ENCODE results near the gene FZR1. TPM values are rescaled to one million over a fixed set of nuclear protein-coding genes. Genes with fewer than 3 reads are reported as not detected.

The FZR1 gene
- polyA plus RNA-seq (2013, experiment 1 of 2; ENCODE audit: insufficient read length), result 69.3 TPM
- polyA plus RNA-seq (2013, experiment 2 of 2; ENCODE audit: insufficient read length), result 33.9 TPM

DNA sequence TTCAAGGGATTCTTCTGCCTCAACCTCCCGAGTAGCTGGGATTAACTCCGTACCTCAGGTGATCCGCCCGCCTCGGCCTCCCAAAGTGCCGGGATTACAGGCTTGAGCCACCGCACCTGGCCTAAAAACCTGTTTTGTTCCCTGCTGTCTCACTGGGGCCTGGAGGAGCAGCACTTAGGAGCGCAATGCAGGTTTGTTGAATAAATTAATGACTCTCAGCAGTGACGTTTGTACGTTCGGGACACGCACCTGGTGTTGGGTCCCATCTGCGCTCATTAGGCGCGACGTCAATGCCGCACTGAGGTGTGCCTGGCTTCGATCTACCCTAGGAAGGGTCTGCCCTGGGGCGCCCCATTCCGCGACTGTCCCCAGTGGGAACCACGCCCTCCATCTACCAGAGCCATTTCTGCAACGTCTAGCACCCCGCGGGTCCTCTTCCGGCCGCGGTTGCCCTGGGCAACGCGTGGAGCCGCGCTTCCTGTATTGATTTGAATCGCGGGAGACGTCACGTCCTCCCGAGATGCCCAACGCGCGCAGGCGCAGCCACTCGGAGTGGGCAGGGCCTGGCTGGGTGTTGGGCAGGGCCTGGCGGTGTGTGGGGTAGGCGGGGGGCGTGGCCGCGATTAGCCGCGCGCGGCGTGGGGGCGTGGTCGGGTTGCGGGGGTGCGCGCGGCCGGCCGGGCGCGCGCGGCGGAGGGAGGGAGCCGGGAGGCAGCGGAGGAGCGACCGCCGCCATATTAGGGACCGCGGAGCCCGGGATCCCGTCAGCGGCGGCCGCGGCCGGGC, at the start of gene FZR1:
Gene FZR1 (plus strand): TSS at position 714 of the 786 bp plus-strand sequence. CDS start 16,679 bp downstream, outside the sequence.
- DNase-seq, result peak; percentile 98

DNA sequence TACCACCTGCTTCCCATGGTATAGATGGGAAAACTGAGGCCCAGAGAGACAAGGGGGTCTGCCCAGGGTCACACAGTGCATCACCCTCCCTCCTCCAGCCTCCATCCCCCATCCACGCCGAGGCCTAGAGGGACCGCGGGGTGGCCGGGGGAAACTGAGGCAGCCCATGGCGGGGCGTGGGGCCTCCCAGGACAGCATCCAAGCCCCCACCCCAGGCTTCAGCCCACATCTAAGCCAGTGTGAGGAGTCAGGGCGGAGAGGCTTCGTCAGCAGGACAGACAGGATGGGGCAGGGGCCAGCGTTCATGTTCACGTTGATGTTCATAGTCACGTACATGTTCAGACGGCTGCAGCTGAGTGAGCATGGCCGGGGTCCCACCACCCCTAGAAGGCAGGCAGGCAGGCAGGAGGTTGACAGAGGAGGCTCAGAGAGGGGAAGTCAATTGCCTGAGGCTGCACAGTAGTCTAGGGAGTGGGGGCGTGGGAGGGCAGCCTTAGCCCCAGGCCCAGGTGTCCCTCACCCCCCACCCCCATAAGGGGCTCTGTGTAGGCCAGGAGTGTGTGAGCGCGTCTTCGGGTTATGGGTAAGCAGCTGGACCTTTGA, 49.1 kb upstream of the FZR1 start:
- DNase-seq, result no peak

DNA sequence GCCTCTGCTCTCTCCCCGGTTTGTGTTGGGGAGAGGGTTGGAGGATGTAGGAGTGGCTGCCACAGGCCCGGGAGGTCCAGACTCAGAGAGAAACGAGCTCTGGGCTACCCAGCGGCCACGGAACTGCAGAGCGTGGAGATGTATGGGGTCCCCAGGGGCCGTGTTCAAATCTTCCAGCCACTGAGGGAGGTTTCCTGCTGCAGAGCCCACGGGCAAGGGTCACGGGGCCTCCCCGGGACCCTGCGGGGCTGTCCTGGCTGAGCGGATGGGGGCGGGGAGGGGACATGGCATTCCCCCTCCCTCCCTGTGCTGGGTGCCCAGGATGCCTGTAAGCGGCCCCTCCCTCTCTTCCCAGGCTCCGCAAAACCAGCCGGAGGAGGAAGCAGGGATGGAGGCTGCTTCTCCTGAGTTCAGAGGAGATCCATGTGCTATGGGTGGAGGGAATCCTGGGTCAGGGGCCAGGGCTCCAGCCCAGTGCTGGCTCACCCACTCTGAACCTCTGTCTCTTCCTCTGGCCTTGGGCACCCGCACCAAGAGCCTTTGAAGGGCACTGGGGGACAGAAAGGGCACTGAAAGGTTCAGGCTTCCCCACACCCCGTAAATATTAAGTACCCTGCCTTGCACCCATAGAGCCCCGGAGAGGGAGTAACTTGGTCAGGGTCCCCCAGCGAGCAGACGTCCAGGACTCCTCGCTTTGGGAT, 48.4 kb upstream of the FZR1 start:
- DNase-seq, result peak; percentile 62

DNA sequence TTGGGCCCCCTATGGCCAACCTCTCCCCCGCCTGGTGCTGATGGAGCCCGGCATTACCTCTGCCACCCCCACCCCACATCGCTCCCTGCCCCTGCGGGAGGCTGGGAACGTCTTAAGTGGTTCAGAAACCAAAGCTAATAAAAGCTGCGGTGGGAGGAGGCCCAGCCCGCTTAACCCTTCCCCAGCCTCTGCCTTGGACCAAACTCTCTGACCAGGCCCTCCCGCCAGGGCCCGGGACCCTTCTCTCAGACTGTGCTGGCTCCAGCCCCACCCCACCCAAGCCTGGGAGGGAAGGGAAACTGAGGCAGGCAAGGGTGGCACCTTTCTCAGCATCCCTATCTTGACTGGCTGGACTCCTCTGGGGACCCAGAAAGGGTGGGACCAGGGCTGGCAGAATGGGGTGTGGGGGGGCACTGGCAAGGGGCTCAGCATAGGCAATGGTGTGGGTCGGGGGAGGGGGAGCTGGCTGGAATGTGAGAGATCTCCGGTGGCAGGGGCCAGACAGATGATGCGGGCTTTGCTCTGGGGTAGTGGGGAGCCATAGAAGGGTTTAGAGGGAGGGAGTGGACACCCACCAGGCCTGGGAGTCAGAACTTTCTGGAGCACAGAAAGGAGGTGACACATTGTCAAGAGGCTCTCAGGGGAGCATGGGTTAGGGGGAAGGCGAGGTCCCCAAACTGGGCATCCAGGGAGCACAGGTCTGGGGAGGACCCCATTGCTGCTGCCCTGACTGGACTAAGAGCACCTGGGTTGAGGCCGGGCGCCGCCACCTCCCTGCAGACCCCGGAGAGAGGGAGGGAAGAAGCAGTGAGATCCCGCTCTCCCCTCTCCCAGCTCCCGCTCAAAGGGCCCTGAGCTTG, 47.7 kb upstream of the FZR1 start:
- peak; percentile 57 for DNase-seq

DNA sequence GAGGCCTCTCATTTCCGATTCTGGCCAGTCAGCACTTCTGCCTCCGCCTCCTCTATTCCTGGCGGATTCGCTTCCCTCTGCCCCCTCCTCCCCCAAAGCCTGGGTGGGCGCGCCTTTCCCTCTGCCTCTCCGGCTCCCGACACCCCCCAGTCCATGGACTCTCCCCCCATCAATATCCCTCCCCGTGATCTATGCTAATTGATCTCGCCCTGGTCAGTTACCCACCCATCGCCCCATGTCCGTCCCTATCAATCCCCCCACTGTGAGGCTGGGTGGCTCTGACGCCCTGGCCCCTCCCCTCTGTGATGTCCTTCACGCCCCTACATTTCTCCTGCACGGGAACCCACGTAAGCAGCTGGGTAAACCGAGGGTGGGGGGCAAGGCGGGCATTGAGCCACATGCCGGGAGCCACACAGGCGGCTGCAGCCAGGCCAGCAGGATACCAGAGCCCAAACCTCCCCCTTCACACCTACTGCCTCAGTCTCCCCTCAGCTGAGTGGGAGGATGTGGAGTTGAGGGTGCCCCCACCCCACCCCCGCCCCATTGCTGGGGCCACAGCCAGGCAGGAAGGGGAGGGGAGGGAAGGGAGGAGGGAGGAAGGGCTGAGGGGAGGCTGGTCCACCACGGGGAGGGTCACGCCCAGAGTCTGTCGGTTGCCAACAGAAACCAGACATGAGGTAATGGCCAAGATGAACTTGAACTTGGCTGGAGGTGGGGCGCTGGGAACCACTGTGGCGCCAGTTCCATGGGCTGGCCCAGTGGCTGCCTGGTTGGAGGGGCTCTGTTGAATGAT, 46.8 kb upstream of the FZR1 start:
- DNase-seq, result peak; percentile 91

DNA sequence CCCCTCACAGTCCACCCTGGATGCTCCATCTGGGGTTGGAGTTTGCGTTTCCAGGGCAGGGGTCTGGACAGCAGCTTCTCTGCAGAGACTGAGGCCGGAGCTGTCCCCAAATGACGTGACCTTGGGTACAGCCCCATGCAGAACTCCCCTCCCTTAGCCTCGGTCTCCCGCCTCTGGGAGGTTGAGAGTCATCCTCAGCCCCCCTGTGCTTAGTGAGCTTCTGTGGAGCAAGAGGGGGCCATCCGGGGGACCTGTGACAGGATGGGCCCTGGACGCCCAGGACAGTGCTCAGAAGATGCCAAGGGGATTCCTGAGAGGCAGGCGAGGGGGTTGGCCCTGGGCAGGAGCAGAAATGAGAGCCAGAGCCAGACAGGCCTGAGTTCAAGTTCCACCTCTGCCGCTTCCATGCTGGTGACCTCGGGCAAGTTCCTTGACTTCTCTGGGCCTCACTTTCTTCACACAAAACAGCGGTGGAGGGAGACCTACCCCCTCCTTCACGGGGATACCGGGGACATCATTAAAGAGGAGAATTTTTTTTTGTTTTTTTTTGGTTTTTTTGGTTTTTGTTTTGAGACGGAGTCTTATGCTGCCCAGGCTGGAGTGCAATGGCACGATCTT, 46.0 kb upstream of the FZR1 start:
- no peak for DNase-seq

DNA sequence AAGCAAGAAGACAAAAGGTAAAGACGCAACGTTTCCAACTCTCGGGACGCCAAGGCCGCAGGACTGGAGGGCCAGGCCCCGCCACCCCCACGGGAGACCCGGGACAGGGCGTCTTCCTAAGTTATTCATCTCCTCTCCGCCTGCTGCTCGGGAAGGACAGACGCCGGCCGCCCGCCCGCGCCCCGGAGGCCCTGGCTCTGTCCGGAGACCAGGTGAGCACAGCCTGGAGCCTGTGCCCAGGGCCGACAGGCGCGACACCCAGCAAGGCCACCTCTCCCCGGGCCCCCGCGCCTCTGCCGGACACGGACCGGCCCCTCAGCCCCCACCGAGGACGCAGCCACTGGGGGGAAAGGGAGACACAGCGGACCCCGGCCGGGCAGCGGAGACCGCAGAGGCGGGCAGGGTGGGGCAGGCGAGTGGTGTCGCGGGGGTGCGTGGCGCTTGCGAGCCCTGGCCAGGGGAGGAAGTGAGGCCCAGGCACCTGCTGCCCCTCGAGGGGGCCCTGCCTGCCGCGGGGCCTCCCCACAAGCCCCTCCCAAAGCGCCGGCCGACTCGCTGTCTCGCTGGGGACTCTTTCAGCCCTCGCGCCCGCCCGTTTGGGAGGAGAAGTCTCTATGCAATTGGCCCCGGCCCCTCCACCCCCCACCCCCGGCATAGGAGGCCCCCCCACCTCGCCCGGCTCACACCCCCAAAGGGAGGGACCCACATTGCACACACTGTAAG, 43.0 kb upstream of the FZR1 start:
- no peak for DNase-seq

DNA sequence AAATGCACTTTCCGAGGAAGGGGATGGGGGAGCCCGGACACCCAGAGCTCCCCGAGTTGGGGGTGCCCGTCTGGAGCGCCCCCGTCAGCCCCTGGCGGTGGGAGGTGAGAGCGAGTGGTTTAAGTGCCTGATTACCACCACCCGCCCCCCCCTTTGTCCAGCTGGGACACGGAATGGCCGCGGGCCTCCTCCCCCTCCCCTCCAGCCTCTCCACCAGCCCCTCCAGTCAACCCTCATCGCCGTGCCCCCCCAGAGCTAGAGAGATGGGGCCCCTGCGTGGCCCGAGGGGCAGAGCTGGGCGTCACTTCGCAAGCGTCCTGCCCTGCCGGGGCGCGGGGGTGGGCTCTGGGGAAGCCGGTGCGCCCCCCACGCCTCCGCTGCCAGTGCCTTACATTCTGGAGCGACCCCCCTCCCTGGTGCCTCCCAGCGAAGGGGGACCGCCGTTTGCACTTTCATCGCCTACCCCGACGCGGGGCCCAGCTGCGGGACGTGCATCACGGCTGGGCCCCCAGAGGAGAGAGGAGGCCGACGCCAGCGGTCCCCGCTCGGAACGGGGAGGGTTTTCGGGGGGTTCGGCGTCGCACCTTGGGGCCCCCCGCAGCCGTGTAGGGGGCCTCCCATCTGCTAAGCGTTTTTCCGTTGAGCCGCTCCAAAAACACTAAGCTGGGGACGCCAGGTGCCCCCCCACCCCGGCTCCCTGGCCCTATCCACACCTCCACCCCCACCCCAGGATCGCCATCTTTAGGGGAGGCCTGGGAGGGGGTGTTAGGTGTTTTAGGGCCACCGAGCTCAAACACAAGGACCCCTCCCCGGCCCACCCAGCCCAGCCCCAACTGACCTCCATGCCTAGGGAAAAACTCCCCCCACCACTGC, 42.2 kb upstream of the FZR1 start:
- no peak for DNase-seq

DNA sequence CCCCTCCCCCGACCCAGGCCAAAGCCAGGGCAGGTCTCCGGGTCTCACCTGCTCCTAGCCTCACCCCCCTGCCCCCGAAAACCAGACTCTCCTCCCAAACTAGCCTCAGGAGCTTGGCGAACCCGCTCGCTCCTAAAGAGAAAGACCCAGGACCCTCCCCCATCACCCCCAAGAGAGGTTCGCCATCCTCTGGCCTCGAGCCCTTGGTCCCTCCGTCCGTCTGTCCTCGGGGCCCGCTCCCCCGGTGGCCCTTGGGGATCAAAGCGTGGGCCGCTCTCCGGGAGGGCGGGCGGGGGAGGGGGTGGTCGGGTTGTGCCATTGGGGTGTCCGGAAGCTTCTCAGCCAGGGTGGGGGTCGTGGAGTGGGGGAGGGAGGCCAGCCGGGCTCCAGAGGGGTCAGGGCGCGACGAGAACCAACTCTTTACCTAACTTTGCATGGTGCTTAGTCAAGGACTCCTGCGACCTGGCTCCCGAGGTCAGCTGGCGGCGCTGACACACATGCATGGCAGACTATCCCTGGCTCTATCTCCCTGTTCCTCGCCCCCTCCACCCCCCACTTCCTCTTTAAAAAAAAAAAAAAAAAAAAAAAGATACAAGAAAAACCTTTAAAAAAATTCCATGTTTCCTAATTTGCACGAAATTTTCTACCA, 41.4 kb upstream of the FZR1 start:
- DNase-seq, result no peak

DNA sequence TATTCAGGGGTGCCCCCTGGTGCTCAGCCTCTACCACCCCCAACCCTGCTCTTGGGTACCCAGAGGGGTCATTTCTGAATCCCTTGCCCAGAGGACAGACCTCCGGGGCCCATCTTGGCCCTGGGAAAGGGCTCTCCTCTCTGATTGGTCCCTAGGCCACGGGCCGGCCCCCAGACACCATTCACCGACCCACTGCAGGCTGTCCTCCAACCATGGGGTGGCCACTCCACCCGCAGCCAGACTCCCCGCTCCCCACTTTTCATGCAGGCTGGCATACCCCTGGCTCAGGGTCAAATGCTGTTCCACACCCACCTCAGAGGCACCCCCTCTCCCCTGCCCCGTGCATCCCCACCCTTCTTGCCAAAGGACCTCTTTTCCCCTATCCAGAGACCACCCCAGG, 40.6 kb upstream of the FZR1 start:
- no peak for DNase-seq

DNA sequence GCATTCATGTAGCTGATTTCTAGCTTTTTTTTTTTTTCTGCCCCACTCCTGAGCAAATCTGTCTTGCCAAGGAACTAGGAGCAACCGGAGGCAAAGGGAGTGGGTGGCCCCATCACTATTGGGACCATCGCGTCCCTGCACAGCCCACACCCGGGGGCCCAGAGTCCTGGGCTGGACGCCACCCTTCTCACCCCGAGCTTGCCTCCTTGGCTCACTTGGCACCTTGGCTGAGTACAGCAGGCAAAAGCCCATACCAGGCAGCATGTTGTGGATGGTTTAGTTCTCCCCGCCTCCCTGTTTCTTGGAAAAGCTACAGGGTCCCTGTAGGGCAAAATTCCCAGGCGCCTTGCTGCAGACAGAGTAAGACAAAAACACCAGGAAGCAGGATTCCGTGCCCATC, 39.5 kb upstream of the FZR1 start:
- DNase-seq, result no peak

DNA sequence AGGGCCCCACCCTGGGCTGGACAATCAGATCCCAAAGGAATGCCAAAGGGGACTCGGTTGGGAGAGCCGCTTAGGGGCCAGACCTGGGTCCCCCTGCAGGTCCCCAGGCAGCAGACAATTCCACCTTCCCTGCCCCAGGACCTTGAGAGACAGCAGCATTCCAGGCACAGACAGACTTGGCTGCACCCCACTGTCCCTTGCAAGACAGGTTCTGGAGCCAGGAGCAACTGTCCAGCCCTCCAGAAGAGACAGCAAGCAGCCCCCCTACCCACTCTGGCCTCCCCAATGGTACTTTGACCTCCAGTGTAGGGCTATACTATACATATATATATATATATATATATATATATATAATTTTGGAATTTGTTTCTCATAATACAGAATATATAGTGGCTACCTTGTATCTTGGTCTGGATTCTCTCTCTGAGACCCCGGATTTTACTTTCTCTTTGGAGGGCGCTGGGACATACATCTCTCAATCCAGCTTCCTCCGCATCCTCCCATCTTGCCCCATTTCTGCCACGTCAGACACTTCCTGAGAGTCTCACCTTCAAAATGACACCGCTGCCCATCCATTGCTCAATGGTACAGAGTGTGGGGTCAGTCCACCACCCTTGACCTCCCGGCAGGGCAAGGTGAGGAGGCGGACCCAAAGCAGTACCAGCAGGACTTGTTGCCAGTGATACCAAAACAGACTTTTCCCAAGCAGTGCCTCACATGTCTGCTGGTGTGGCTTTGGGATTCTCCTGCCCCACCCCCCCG, 38.5 kb upstream of the FZR1 start:
- DNase-seq, result no peak

DNA sequence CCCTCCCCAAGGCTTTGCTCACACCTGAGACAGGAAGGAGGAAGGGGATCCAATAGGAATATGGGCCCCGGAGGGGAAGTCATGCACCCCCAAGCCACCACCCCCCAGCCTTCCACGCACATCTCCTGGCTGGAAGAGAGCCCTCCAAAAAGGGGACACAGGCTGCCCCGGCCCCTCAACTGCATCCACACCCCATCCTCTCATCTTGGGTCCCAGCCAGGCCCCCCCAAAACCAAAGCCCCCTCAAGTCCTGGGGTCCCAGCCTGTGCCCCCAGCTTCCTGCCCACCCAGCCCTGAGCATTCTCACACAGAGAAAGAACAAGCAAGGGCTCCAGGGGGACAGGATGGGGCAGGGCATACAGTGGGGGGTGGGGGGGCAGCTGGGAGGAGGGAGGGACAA, 37.9 kb upstream of the FZR1 start:
- DNase-seq, result no peak

DNA sequence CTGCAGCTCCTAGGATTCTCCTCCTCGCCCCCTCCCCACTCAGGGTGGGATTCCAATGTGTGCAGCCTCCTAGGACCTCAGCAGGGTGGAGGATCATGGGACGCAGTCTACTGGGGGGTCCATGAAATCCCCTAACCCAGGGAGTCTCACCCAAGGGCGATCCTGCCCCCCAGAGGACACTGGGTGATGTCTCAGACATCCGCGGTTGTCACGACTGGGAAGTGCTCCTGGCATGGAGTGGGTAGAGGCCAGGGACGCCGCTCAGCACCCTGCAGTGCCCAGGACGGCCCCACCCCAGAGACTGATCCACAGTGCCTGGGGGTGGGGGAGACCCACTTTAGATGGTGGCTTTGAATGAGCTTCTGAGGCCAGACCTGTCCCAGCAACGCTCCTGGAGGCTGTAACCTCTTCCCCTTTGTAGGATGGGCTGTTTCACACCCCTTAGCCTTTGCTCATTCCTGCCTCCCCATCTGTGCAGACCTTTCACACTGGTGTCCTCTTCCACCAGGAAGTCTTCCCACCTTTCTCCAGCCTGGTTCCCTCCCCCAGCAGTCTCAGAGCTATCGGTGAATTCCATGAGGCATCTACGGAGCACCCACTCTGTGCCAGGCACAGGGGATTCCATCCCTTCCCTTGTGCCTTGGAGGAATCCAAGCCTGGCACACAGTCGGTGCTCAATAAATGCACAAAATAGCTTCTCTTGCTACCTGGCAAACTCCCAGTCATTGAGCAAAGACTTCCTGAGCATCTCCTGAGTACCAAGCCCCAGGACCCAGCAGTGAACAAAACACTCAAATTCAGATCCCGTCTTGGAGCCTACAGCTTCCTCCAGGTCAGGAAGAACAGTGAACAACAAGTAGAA, 36.2 kb upstream of the FZR1 start:
- no peak for DNase-seq

DNA sequence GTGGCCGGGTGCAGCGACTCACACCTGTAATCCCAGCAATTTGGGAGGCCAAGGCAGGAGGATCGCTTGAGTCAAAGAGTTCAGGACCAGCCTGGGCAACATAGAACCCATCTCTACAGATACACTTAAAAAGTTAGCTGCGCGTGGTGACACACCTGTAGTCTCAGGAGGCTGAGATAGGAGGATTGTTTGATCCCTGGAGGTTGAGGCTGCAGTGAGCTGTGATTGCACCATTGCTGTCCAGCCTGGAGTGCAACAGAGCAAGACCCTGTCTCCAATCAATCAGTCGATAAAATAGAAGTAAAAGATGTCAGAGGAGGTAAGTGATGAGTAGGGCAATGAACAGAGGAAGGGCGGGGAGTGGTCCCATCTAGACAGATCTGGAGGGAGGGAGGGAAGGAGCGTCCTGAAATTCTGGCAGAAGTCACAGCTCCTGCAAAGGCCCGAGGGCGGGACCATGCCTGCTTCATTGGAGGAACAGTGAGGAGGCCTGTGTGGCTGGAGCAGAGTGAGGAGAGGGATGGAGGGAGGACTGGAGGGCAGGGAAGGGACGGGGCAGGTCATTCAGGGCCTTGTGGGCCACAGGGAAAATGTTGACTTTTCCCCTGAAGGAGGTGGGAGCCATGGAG, 35.5 kb upstream of the FZR1 start:
- DNase-seq, result no peak

DNA sequence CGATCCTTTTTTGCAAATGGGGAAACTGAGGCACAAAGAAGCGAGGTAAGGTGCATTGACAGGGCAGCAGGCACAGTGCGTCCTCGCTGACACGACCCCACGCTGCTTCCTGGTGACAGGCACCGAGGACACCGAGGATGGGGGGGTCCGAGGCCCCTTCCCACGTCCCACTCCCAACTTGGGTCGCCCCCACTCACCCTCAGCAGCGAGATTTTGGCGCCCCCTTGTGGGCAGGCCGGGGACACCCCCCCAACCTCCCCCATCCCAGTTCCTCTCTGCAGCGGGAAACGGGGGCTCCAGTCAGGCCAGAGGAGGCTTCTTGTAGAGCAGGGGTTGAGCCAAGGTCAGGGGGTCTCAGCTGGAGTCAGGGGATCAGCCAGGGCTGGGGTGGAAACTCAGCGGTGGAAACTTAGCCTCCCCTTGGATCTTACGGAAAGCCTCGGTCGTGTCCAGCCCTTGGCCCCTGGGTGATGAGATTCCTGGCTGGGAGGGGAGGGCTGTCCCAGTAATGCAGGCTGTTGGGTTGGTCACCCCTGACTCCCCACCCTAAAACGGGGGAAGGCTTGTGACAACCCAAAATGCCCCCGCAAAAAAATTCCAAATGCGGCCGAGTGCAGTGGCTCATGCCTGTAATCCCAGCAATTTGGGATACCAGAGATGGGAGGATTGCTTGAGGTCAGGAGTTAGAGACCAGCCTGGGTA, 34.0 kb upstream of the FZR1 start:
- DNase-seq, result no peak
